ENCODE measurements around the gene CNKSR1.

- TF ChIP-seq, protein P1, sequence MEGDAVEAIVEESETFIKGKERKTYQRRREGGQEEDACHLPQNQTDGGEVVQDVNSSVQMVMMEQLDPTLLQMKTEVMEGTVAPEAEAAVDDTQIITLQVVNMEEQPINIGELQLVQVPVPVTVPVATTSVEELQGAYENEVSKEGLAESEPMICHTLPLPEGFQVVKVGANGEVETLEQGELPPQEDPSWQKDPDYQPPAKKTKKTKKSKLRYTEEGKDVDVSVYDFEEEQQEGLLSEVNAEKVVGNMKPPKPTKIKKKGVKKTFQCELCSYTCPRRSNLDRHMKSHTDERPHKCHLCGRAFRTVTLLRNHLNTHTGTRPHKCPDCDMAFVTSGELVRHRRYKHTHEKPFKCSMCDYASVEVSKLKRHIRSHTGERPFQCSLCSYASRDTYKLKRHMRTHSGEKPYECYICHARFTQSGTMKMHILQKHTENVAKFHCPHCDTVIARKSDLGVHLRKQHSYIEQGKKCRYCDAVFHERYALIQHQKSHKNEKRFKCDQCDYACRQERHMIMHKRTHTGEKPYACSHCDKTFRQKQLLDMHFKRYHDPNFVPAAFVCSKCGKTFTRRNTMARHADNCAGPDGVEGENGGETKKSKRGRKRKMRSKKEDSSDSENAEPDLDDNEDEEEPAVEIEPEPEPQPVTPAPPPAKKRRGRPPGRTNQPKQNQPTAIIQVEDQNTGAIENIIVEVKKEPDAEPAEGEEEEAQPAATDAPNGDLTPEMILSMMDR (IDR thresholded peaks at IDR 0.05): no peak
- TF ChIP-seq POLR2A (IDR thresholded peaks at IDR 0.05): no peak
These were observed 12.5 kb downstream of the CNKSR1 start for GRCh38 chr1:26189751-26190275.

Measured in uterus (tissue), 2 donors.